Stomach (tissue), 19 donors: ENCODE results near the gene IFNB1. TPM values are rescaled to one million over a fixed set of nuclear protein-coding genes. Genes with fewer than 3 reads are reported as not detected.

Source experiments
- DNase-seq, 2 donors: peaks; one replicate each; pipeline versions ENCODE4 v3.0.0 to v3.0.0-alpha.2; 2013 to 2019
- H3K27ac ChIP-seq, 5 donors: fragments of 200-600 bp in 4 of 5; sonication (generic) in 4 of 5; one replicate each; pipeline ENCODE4 v1.5.1; 2013 to 2019; ENCODE audit warnings: mild to moderate bottlenecking in 1 of 5, moderate library complexity in 1 of 5
- H3K27me3 ChIP-seq, 3 donors: fragments of 200-600 bp; sonication (generic); one replicate each; pipeline ENCODE4 v1.5.1; 2017 to 2019; ENCODE audit warnings: mixed run types in 1 of 3
- H3K36me3 ChIP-seq, 4 donors: fragments of 200-600 bp; sonication (generic); 1 replicate in 3 of 4; 2 replicates in 1 of 4; pipeline ENCODE4 v1.5.1; 2016 to 2019
- H3K4me1 ChIP-seq, 4 donors: fragments of 200-600 bp; sonication (generic); one replicate each; pipeline ENCODE4 v1.5.1; 2016 to 2019
- H3K4me3 ChIP-seq, 4 donors: fragments of 200-600 bp; sonication (generic) in 3 of 4; one replicate each; pipeline ENCODE4 v1.5.1; 2016 to 2019; ENCODE audit warnings: mild to moderate bottlenecking in 1 of 4
- H3K9me3 ChIP-seq, 4 donors: fragments of 200-600 bp; sonication (generic); one replicate each; pipeline ENCODE4 v1.5.1; 2016 to 2019
- EP300 ChIP-seq: sonication (generic); formaldehyde crosslinking; IDR thresholded peaks from one replicate; pipeline ENCODE4 v1.6.1; 2017; ENCODE audit warnings: antibody characterized with exemption
- POLR2A ChIP-seq, 4 donors: fragments of 450-650 bp; IDR thresholded peaks; one replicate each; pipeline ENCODE4 v1.6.1; 2016; ENCODE audit warnings: antibody characterized with exemption in 4 of 4, control low read depth in 2 of 4, mild to moderate bottlenecking in 1 of 4, moderate library complexity in 1 of 4
- POLR2AphosphoS5 ChIP-seq, 3 donors: sonication (generic); formaldehyde crosslinking; IDR thresholded peaks; one replicate each; pipeline ENCODE4 v1.6.1; 2016; ENCODE audit warnings: antibody characterized with exemption in 3 of 3
- WGBS, 5 donors: extraction: QIAGEN DNeasy Blood & Tissue Kit in 3 of 5; methylation state at CpG; one replicate each; pipeline versions ENCODE4 v1.1.5 to v1.1.7; 2013 to 2018; 5-methylcytosine and 5-hydroxymethylcytosine counted together
- intact Hi-C: fragments of 100-400 bp; cut with DNase I; formaldehyde crosslinking; loops from one replicate; pipeline ENCODE4 v1.15.1; 2023; ENCODE audit warnings: low total_unique reads
- long read RNA-seq, 10 donors: transcript quantifications; one replicate each; lab custom pipeline, GENCODE V29; 2026
- polyA plus RNA-seq, 3 donors: library from polyadenylated mRNA; stranded (reverse); fragments of 200-250 nt; gene quantifications; one replicate each; pipeline ENCODE4 v1.2.3, GENCODE V29; 2013
- total RNA-seq, 5 donors: library from RNA; depleted of rRNA; stranded (reverse); fragments of >200 nt; gene quantifications; one replicate each; pipeline versions ENCODE4 v1.1.0 to v1.2.3, GENCODE V29; 2014 to 2016
- TF ChIP-seq, protein P1 (sequence below), 7 experiments: fragments of 450-650 bp in 4 of 7; fragments of 200-600 bp in 3 of 7; sonication (generic) in 3 of 7; IDR thresholded peaks; one replicate each; pipeline ENCODE4 v1.5.1; 2016 to 2019; ENCODE audit warnings: antibody characterized with exemption in 7 of 7, control low read depth in 2 of 7, mild to moderate bottlenecking in 1 of 7
- donor health status: healthy with polysubstance abuse.
- donor health status: Bipolar disorder and iron deficiency.
- donor health status: healthy.

Gene IFNB1
- total RNA-seq (not detected), polyA plus RNA-seq (not detected)
- long read RNA-seq, donor 1: 0 reads
- long read RNA-seq, donor 2: 0 reads
- long read RNA-seq, donor 3: 0 reads
- long read RNA-seq, donor 4: 0 reads
- long read RNA-seq, donor 5: 0 reads
- long read RNA-seq, donor 6: 0 reads
- long read RNA-seq, donor 7: 0 reads
- long read RNA-seq, donor 8: 0 reads
- long read RNA-seq, donor 9: 0 reads
- long read RNA-seq, donor 10: 0 reads

DNA sequence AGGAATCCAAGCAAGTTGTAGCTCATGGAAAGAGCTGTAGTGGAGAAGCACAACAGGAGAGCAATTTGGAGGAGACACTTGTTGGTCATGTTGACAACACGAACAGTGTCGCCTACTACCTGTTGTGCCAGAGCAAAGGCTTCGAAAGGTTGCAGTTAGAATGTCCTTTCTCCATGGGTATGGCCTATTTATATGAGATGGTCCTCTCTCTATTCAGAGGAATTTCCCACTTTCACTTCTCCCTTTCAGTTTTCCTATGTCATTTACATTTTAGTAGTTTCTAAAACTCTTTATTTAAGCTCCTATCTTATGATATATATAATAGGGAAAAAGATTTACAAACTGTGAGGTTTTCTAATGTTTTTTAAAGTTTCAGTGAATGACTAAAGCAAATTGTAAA is at the start of gene IFNB1:
TSS of gene IFNB1 (minus strand) at position 162 of the 400 bp plus-strand sequence. CDS start at position 89, 73 bp downstream.
- Histone ChIP-seq H3K27ac (no peak within 1 kb of the TSS), H3K4me3 (no peak within 1 kb of the TSS), H3K4me1 (no peaks in the 10 kb centered on the region), H3K27me3 (no peaks in the 10 kb centered on the region), H3K9me3 (no peaks in the 10 kb centered on the region), H3K36me3 (no peaks in the 10 kb centered on the region)
- intact Hi-C loops: no loop called here
- TF ChIP-seq EP300 (no peak), POLR2AphosphoS5 (IDR thresholded peaks at IDR 0.05) (no peak), POLR2A (IDR thresholded peaks at IDR 0.05) (no peak)
- TF ChIP-seq, protein P1, sequence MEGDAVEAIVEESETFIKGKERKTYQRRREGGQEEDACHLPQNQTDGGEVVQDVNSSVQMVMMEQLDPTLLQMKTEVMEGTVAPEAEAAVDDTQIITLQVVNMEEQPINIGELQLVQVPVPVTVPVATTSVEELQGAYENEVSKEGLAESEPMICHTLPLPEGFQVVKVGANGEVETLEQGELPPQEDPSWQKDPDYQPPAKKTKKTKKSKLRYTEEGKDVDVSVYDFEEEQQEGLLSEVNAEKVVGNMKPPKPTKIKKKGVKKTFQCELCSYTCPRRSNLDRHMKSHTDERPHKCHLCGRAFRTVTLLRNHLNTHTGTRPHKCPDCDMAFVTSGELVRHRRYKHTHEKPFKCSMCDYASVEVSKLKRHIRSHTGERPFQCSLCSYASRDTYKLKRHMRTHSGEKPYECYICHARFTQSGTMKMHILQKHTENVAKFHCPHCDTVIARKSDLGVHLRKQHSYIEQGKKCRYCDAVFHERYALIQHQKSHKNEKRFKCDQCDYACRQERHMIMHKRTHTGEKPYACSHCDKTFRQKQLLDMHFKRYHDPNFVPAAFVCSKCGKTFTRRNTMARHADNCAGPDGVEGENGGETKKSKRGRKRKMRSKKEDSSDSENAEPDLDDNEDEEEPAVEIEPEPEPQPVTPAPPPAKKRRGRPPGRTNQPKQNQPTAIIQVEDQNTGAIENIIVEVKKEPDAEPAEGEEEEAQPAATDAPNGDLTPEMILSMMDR (IDR thresholded peaks at IDR 0.05): no peak
- 78 to 97% (median 91%) methylated on average over 3 of the region's 3 CpGs for WGBS, 5 donors
- DNase-seq: no peak

DNA sequence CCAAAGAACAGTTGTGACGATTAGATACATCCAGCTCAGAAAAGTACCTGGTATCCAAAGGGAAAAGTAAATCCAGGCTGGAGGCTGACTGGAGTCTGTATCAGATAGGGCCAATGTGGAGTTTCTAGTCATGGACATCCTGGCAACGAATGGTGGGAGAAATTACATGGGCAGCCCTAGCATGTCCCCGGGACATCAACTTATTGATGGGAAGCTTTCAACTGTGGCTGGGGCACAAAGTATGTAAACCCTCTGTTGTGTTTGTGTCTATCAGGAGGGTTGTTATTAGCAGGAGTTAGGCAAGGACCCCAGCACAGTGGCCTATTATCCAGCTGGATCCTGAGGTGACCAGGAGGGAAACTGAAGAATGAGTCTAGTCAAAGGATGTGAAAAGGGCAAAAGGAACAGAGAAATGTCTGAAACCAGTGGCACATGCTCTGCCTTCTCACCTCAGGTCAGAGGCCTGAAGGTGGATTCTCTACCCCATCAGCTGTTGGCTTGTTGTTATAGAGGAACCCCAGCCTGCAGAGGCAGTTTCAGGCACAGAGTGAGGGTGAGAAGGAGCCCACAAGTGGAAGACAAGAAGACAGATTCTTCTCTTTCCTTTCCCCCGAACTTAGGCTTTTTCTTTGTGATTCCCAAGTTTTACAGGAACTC is 44.0 kb upstream of the IFNB1 start:
- no peak for DNase-seq
- TF ChIP-seq EP300: no peak
- TF ChIP-seq, protein P1 (IDR thresholded peaks at IDR 0.05): no peak
- H3K27ac ChIP-seq: no peak overlapping the region
- WGBS, 5 donors: 71 to 90% (median 85%) methylated on average over 4 of the region's 4 CpGs
- H3K4me3 ChIP-seq: no peak overlapping the region
- H3K36me3 ChIP-seq: no peaks in the 10 kb centered on the region
- no peaks in the 10 kb centered on the region for H3K4me1 ChIP-seq
- intact Hi-C loops: no loop called here
- H3K9me3 ChIP-seq: no peaks in the 10 kb centered on the region
- H3K27me3 ChIP-seq: no peaks in the 10 kb centered on the region

GRCh38 chr9:21121079-21121478 is 43.3 kb upstream of the IFNB1 start:
- Histone ChIP-seq H3K4me1 (no peaks in the 10 kb centered on the region), H3K27me3 (no peaks in the 10 kb centered on the region), H3K9me3 (no peaks in the 10 kb centered on the region), H3K27ac (no peak overlapping the region), H3K36me3 (no peaks in the 10 kb centered on the region), H3K4me3 (no peak overlapping the region)
- intact Hi-C loops: no loop called here
- TF ChIP-seq POLR2A (IDR thresholded peaks at IDR 0.05) (no peak), POLR2AphosphoS5 (IDR thresholded peaks at IDR 0.05) (no peak), EP300 (no peak)
- TF ChIP-seq, protein P1 (IDR thresholded peaks at IDR 0.05): no peak
- WGBS, 5 donors: 87 to 94% (median 89%) methylated on average over 2 of the region's 2 CpGs
- no peak for DNase-seq

DNA sequence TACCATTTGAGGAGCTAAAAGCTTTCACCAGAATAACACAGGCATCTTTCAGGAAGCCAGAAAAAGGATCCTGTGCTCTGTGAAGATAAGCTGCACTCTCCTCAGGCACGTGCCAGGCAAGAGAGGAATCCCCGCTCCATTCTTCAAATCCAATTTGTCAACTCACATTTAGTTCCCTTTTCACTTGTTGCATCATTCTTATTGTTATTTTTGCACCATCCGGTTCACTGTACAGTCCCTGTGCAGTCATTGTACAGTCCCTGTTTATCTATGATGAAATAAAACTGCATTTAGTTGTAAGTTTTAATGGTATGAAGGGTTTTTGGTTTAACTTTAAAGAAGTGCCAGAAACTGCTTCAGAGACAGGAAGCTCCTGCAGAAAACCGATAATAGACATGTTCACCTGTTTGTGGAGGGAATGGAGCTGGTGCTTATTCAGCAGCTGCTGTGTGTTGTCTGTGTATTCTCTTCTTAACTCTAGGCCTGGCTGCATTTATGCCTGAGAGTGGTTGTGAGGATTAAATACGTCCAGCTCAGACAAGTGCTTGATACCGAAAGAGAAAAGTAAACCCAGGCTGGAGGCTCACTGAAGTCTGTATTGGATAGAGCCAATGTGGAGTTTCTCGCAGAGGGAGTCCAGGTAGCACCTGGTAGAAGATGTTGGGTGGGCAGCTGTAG is 41.5 kb upstream of the IFNB1 start:
- Histone ChIP-seq H3K27ac (no peak overlapping the region), H3K9me3 (no peaks in the 10 kb centered on the region), H3K36me3 (no peaks in the 10 kb centered on the region), H3K27me3 (no peaks in the 10 kb centered on the region), H3K4me3 (no peak overlapping the region), H3K4me1 (no peaks in the 10 kb centered on the region)
- 64 to 71% (median 68%) methylated on average over 7 of the region's 7 CpGs for WGBS, 5 donors
- peak in 1 of 2 donors; percentile 11 for DNase-seq
- TF ChIP-seq, protein P1 (IDR thresholded peaks at IDR 0.05): no peak
- TF ChIP-seq POLR2A (IDR thresholded peaks at IDR 0.05) (no peak), EP300 (no peak), POLR2AphosphoS5 (IDR thresholded peaks at IDR 0.05) (no peak)
- intact Hi-C loops: loop anchor here (10.0 kb wide), 1 partner anchor 1194 kb away; no protein-coding TSS in a partner anchor
